Stimulated activated naive CD8-positive, alpha-beta T cell treated with anti-CD3 and anti-CD28 coated beads, Interleukin-15, Interleukin-2, amounts not matched to agents 100 U/mL and 50 U/mL, for 24 hours (primary cell): ENCODE measurements around the gene SLC1A2.
"Not testable (repeated sequence)": the region's sequence is repeated elsewhere in the genome, so short reads cannot be mapped to it uniquely, and the experiment has no call there.

Source experiments
- ATAC-seq: fragments of 150-1000 bp; cut with Tn5 transposase; one replicate; pipeline ENCODE4 v1.10.0; 2021
- DNase-seq: peaks from one replicate; pipeline ENCODE4 v3.0.0; 2021

SLC1A2 gene

DNA sequence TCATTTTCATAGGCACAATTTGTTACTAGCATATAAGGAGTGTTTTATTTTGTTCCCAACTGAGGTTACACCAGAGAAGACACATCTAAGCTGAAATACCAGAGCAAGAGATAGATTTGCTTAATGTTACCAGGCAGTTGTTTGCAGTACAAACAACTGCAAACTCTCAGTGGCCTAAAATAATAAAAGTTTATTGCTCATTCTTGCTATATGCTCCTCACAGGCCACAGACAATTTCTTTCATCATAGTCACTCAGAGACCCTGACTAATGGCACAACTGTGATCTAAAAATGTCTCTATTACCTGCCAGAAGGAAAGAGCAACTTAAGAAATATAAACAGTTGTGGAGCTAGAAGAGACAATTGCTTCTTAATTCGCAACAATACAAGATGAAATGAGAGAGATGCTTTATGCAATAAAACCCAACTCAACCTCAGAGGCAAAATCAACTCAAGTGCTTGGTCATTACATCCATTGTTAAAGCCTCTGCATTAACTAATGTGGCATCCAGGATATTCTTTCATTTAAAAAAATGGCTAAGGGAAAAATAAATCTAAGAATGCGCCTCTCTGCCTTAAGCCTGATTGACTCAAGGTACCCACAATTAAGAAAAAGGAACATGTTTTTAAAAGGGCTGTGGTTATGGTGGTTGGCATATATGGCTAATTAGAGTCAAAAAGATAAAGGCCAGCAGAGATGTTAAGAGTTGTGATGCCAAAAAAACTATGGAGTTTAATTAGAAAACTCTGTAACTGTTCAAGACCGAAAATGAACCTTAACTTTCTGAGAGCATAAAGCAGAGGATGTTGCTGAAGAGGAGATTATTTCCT, 176.7 kb downstream of the SLC1A2 start:
- DNase-seq (no peak), ATAC-seq (peak; percentile 75)

DNA sequence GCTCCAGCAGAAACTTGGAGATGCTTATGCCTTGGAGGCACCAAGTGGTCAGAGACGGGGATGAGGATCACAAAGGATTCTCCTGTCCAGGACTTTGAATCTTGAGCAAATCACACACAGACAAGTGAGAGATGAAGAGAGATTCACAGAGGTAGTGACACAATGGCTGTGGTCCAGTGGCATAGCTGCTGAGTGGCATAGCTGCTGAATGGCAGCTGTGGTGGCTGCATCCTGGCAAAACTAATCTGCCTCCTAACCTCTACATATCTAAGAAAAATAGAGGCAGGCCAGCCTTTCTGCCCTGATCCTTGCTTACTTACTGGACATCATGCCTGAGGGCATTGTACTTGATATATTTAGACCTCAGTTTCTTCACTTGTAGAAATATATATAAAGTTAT, 177.8 kb downstream of the SLC1A2 start:
- ATAC-seq (no peak), DNase-seq (no peak)

- no peak for ATAC-seq
These were observed 178.3 kb downstream of the SLC1A2 start for GRCh38 chr11:35241083-35241482.

DNA sequence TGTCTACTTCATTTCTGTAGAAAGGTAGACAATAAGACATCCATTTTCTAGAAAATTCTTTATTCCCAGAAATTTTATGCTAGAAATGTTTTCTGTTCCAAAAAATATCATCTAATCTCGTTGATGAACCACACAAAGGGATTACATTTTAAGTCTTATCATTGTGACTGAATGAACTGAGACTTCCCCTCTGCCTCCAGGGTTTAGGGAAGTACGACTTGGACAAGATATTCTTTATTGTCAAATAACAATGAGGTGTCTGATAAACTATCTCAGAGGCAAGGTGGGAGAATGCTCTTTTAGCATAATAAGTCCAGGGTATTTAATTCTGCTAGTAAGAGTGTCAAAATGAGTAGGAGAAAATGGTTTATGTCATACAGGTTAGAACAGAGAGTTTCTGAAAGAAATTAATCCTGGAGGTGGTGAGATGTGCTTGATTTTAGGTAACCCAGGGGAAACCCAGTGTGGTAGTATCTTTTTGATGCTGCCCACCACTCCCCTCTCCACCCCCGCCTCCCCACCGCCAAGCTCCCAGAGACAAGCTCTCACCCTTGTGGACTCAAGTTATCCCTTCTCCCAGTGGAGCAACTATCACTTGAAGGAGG, 179.8 kb downstream of the SLC1A2 start:
- DNase-seq (peak; percentile 28), ATAC-seq (no peak)

More at GRCh38 chr11:35241083-35241482, 178.3 kb downstream of the SLC1A2 start:
- DNase-seq = no peak

GRCh38 chr11:35238882-35239281, 180.5 kb downstream of the SLC1A2 start:
- DNase-seq = no peak

DNA sequence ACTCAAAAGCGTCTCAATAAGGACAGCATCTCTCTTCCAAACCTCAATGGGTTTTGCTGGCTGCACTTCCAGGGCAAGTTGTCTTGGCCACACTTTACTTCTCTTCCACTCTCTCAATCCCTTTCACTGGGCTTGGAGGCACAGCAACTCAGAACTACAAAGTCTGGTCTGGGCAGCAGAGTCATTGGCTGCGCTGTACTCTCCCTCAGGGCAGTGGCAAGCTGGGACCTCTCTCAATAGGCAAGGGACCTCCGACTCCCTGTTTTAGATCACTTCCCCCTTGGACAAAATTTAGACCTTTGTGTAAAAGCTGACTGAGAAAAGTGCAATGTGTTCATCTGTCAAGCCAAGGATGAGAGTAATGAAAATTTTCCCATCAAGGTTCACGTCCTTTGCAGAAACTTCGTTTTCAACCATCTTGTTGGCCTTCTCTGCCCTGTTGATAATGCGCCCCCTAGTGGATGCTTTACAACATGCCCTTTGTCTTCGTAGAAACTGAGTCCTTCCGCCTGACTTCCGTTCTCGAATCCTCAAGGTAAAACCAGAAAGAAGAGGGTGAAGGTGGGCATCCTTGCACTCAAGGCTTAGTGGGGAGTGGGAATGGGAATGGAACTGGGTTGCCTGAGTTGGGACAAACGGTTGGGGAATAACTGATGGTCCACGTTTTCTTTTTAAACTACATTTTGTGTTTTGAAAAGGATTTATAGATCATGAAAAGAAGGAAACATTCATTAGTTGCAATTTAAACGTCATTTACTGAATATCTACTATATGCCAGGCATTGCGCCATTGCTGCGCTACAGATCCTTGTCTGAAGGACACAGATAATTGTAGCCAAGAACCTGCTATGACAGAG, 181.3 kb downstream of the SLC1A2 start:
- ATAC-seq (no peak), DNase-seq (peak; percentile 58)

More at GRCh38 chr11:35238882-35239281, 180.5 kb downstream of the SLC1A2 start:
- no peak for ATAC-seq

GRCh38 chr11:35237351-35237750, 182.0 kb downstream of the SLC1A2 start:
- ATAC-seq (no peak), DNase-seq (no peak)

GRCh38 chr11:35236667-35237003, 182.7 kb downstream of the SLC1A2 start:
- DNase-seq (no peak), ATAC-seq (no peak)

DNA sequence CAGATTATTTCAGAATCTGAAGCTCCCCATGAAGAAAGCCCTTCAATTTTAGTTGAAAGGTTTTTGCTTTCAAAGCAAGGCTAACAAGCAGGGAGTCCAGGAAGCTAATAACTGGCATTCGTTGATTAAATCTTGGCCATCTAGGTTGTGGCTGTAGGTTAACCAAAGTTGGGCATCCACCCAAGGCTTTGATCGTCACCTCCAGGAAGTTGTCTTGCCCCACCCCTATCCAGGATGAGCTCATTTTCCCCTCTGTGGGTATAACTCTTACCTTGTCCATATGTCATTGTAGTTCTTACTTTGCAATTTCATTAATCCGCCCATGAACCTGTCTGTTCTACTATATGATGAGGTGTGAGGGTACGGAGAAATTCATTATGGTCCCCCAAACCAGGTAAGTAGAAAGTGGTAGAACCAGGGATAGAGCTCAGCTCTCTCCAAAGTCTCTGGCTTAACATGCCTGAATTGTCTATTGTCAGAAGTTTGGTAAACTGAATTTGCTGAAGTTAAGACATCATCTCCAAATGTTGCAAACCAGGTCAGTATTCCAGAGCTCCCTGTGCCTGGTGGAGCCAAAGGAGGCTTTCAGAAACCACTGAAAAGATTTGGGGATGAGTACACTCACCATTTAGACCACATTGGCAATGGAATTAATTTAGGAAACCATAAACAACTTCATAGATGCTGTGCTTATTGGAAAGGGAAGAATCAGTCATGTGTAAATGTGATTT, 183.3 kb downstream of the SLC1A2 start:
- DNase-seq (peak; percentile 72), ATAC-seq (peak; percentile 90)

DNA sequence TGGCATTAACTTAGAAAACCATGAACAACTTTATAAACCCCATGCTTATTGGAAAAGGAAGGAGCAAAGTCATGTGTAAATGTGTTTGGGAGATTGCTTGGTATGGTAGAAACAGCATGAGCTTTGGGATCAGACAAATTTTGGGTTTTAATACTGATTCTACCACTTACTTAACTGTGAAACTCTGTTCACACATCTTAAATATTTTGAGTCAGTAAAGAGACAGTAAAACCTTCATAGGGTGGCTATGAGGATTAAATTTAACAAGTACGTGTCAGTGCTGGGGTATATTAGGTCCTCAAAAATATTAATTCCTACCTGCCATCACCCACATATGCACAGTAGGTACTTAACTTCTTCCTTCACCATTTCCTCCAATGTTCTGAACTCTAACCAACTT, 183.9 kb downstream of the SLC1A2 start:
- ATAC-seq = no peak
- DNase-seq = no peak

- ATAC-seq = no peak
- DNase-seq = no peak
These were observed 184.2 kb downstream of the SLC1A2 start for GRCh38 chr11:35235157-35235468.

- ATAC-seq (no peak), DNase-seq (no peak)
These were observed 184.8 kb downstream of the SLC1A2 start for GRCh38 chr11:35234460-35235156.

- ATAC-seq (no peak), DNase-seq (no peak)
These were observed 185.8 kb downstream of the SLC1A2 start for GRCh38 chr11:35233518-35233917.

GRCh38 chr11:35232891-35233330, 186.4 kb downstream of the SLC1A2 start:
- ATAC-seq (no peak), DNase-seq (no peak)

GRCh38 chr11:35231076-35231860, 188.1 kb downstream of the SLC1A2 start:
- ATAC-seq (no peak), DNase-seq (no peak)

GRCh38 chr11:35230388-35230787, 189.0 kb downstream of the SLC1A2 start:
- DNase-seq = no peak

DNA sequence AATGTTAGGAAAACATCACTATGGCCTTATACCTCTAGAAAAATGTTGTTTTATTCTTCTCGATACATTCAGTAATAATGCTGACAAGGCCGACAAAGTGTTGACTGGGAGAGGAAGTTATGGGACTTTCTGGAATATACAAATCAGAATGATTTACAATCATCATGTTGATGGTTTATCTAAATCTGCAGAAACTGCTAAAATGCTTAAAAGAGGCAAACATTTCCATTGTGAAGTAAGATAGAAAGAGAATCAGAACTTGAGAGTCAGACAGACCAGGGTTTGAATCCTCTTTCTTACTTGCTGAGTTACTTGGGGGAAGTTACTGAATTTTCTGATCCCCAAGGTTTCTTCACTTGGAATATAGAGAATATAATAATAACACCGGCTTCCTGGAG, 191.0 kb downstream of the SLC1A2 start:
- DNase-seq (no peak), ATAC-seq (no peak)

More at GRCh38 chr11:35230388-35230787, 189.0 kb downstream of the SLC1A2 start:
- ATAC-seq = no peak

- DNase-seq (no peak), ATAC-seq (no peak)
These were observed 191.6 kb downstream of the SLC1A2 start for GRCh38 chr11:35227576-35228327.

DNA sequence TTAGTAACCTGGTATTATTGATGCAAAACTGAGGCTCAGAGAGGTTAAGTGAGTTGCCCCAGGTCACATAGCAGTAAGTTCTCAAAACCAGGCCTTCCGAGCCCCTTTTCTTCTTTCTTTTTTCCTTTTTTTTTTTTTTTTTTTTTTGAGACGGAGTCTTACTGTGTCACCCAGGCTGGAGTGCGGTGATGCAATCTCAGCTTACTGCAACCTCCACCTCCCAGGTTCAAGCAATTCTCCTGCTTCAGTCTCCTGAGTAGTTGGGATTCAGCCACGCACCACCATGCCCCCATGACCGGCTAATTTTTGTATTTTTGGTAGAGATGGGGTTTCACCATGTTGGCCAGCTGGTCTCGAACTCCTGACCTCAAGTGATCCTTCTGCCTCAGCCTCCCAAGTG, 192.6 kb downstream of the SLC1A2 start:
- not testable (repeated sequence) for DNase-seq, ATAC-seq

GRCh38 chr11:35225946-35226520, 193.3 kb downstream of the SLC1A2 start:
- ATAC-seq (no peak), DNase-seq (no peak)
